ENCODE measurements around the gene RALB. TPM values are rescaled to one million over a fixed set of nuclear protein-coding genes. Genes with fewer than 3 reads are reported as not detected.

RALB gene
- total and polyA plus RNA-seq, 2 of the 8 experiments (the other 6 are each of a cell fraction or from before 2014, with no cell fraction given) = 12.0 to 16.6 TPM

DNA sequence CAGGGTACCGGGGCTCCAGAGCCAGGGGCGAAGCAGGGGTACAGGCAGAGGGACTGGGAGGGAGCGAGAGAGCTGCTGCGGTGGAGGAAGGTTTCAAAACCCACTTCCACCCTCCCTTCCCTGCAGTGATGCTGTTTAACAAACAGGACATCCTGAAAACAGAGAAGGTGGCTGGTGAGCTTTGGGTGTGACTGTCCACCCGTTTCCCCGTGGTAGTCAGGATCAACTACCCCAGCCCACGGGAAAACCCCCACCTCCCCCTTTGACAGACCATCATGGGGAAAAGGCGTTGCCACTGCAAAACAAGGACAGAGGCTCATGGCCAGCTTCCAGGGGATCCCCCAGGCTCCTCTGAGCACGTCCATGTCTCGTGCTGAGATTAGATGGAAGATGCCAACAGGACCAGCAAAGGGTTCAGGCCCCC is 42.4 kb upstream of the RALB start (continued):
- TF ChIP-seq, protein P1, sequence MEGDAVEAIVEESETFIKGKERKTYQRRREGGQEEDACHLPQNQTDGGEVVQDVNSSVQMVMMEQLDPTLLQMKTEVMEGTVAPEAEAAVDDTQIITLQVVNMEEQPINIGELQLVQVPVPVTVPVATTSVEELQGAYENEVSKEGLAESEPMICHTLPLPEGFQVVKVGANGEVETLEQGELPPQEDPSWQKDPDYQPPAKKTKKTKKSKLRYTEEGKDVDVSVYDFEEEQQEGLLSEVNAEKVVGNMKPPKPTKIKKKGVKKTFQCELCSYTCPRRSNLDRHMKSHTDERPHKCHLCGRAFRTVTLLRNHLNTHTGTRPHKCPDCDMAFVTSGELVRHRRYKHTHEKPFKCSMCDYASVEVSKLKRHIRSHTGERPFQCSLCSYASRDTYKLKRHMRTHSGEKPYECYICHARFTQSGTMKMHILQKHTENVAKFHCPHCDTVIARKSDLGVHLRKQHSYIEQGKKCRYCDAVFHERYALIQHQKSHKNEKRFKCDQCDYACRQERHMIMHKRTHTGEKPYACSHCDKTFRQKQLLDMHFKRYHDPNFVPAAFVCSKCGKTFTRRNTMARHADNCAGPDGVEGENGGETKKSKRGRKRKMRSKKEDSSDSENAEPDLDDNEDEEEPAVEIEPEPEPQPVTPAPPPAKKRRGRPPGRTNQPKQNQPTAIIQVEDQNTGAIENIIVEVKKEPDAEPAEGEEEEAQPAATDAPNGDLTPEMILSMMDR (IDR thresholded peaks at IDR 0.05; ENCODE audit: control extremely low read depth in 1 of 3, insufficient read depth in 1 of 3, low read depth in 1 of 3, low read length in 3 of 3) = no peak
